H9 (cell line): ENCODE results near the gene PDHX. TPM values are rescaled to one million over a fixed set of nuclear protein-coding genes. Genes with fewer than 3 reads are reported as not detected.

ENCODE experiments used
- DNase-seq: peaks from one replicate; pipeline ENCODE4 v3.0.0-alpha.2; 2017
- H2AFZ ChIP-seq: one replicate; pipeline ENCODE4 v1.6.1; 2013; ENCODE audit warnings: mild to moderate bottlenecking, low read length, control low read depth, moderate library complexity
- H2AK5ac ChIP-seq: 2 replicates; pipeline ENCODE4 v1.6.1; 2013; ENCODE audit warnings: low read length, control low read depth, mixed read lengths; ENCODE audit not compliant: insufficient read length
- H2BK120ac ChIP-seq: one replicate; pipeline ENCODE4 v1.6.1; 2013; ENCODE audit warnings: low read depth, mild to moderate bottlenecking, low read length, control low read depth, inconsistent platforms; ENCODE audit not compliant: poor library complexity, severe bottlenecking
- H2BK12ac ChIP-seq: 2 replicates; pipeline ENCODE4 v1.6.1; 2013; ENCODE audit warnings: low read length, control low read depth, mixed read lengths, low read depth; ENCODE audit not compliant: insufficient read length
- H2BK15ac ChIP-seq: 2 replicates; pipeline ENCODE4 v1.6.1; 2013; ENCODE audit warnings: low read depth, low read length, control low read depth
- H2BK20ac ChIP-seq: one replicate; pipeline ENCODE4 v1.6.1; 2013; ENCODE audit warnings: low read depth, mild to moderate bottlenecking, low read length, control low read depth, inconsistent platforms; ENCODE audit not compliant: poor library complexity, severe bottlenecking
- H2BK5ac ChIP-seq: 2 replicates; pipeline ENCODE4 v1.6.1; 2013; ENCODE audit warnings: low read length, control low read depth, mixed read lengths; ENCODE audit not compliant: insufficient read length
- H3K14ac ChIP-seq: 2 replicates; pipeline ENCODE4 v1.6.1; 2013; ENCODE audit warnings: low read length, control low read depth; ENCODE audit not compliant: insufficient read depth
- H3K18ac ChIP-seq: 2 replicates; pipeline ENCODE4 v1.6.1; 2013; ENCODE audit warnings: low read depth, mild to moderate bottlenecking, mixed read lengths, low read length, control low read depth; ENCODE audit not compliant: insufficient read length
- H3K23ac ChIP-seq: 2 replicates; pipeline ENCODE4 v1.6.1; 2013; ENCODE audit warnings: low read length, control low read depth, mixed read lengths, low read depth; ENCODE audit not compliant: insufficient read length
- H3K23me2 ChIP-seq: 2 replicates; pipeline ENCODE4 v1.6.1; 2013; ENCODE audit warnings: low read depth, mild to moderate bottlenecking, mixed read lengths, low read length, control low read depth; ENCODE audit not compliant: insufficient read length, poor library complexity, severe bottlenecking
- H3K27ac ChIP-seq: 2 replicates; pipeline ENCODE4 v1.5.1; 2013; ENCODE audit warnings: low read length, control low read depth, mixed read lengths, low read depth; ENCODE audit not compliant: insufficient read length
- H3K27me3 ChIP-seq: 2 replicates; pipeline ENCODE4 v1.6.1; 2013; ENCODE audit warnings: low read length, control low read depth, inconsistent platforms; ENCODE audit not compliant: insufficient read depth
- H3K4ac ChIP-seq: 2 replicates; pipeline ENCODE4 v1.6.1; 2013; ENCODE audit warnings: low read depth, mild to moderate bottlenecking, control low read depth, inconsistent platforms, low read length, moderate library complexity
- H3K4me1 ChIP-seq: 2 replicates; pipeline ENCODE4 v1.6.1; 2013; ENCODE audit warnings: low read length, control low read depth, inconsistent platforms; ENCODE audit not compliant: insufficient read depth
- H3K4me2 ChIP-seq: 2 replicates; pipeline ENCODE4 v1.6.1; 2013; ENCODE audit warnings: low read length, control low read depth, mixed read lengths; ENCODE audit not compliant: insufficient read length, insufficient read depth
- H3K56ac ChIP-seq: 2 replicates; pipeline ENCODE4 v1.6.1; 2013; ENCODE audit warnings: low read depth, mild to moderate bottlenecking, mixed read lengths, low read length, control low read depth; ENCODE audit not compliant: insufficient read length
- H3K79me1 ChIP-seq: 2 replicates; pipeline ENCODE4 v1.6.1; 2013; ENCODE audit warnings: low read depth, mild to moderate bottlenecking, moderate library complexity, low read length, control low read depth, inconsistent platforms; ENCODE audit not compliant: insufficient read depth, poor library complexity, severe bottlenecking
- H3K79me2 ChIP-seq: 2 replicates; pipeline ENCODE4 v1.6.1; 2013; ENCODE audit warnings: low read length, control low read depth, inconsistent platforms; ENCODE audit not compliant: insufficient read depth
- H3K9ac ChIP-seq: 2 replicates; pipeline ENCODE4 v1.6.1; 2013; ENCODE audit warnings: low read length, control low read depth, mixed read lengths; ENCODE audit not compliant: insufficient read length; ENCODE audit errors: extremely low read depth
- H3K9me3 ChIP-seq: one replicate; pipeline ENCODE4 v1.6.1; 2013; ENCODE audit warnings: low read depth, low read length, inconsistent platforms; ENCODE audit not compliant: control insufficient read depth
- H3T11ph ChIP-seq: one replicate; pipeline ENCODE4 v1.6.1; 2013; ENCODE audit warnings: mild to moderate bottlenecking, low read length, control low read depth, inconsistent platforms
- H4K20me1 ChIP-seq: one replicate; pipeline ENCODE4 v1.6.1; 2013; ENCODE audit not compliant: control insufficient read depth, insufficient read length, insufficient read depth
- H4K5ac ChIP-seq: 2 replicates; pipeline ENCODE4 v1.6.1; 2013; ENCODE audit warnings: low read depth, mild to moderate bottlenecking, mixed read lengths, low read length, control low read depth; ENCODE audit not compliant: insufficient read length
- H4K8ac ChIP-seq: replicated peaks from 2 replicates; pipeline ENCODE4 v1.6.1; 2013; ENCODE audit warnings: low read length, control low read depth, mixed read lengths, low read depth; ENCODE audit not compliant: insufficient read length
- H4K91ac ChIP-seq: 2 replicates; pipeline ENCODE4 v1.6.1; 2013; ENCODE audit warnings: low read depth, mild to moderate bottlenecking, moderate library complexity, mixed read lengths, low read length, control low read depth; ENCODE audit not compliant: insufficient read length
- H3K27ac Mint-ChIP-seq, 3 experiments: 2 replicates in 2 of 3; 3 replicates in 1 of 3; pipeline ENCODE4 v1.8.0; 2020 to 2021; ENCODE audit warnings: mixed read lengths in 3 of 3, mild to moderate bottlenecking in 1 of 3, moderate library complexity in 1 of 3
- H3K27me3 Mint-ChIP-seq: 2 replicates; pipeline ENCODE4 v1.8.0; 2021; ENCODE audit warnings: low read depth, mild to moderate bottlenecking, moderate library complexity, mixed read lengths
- H3K36me3 Mint-ChIP-seq, 3 experiments: 2 replicates in 2 of 3; 3 replicates in 1 of 3; pipeline ENCODE4 v1.8.0; 2020 to 2021; ENCODE audit warnings: low read depth in 3 of 3, mixed read lengths in 3 of 3; ENCODE audit not compliant: insufficient read depth in 1 of 3
- H3K4me1 Mint-ChIP-seq, 2 experiments: 2 replicates each; pipeline ENCODE4 v1.8.0; 2020; ENCODE audit warnings: mixed read lengths in 2 of 2
- H3K4me3 Mint-ChIP-seq, 2 experiments: 2 replicates in 1 of 2; 3 replicates in 1 of 2; pipeline ENCODE4 v1.8.0; 2020 to 2021; ENCODE audit warnings: mild to moderate bottlenecking in 2 of 2, mixed read lengths in 2 of 2, moderate library complexity in 1 of 2
- H3K9me3 Mint-ChIP-seq, 2 experiments: 2 replicates in 1 of 2; 3 replicates in 1 of 2; pipeline ENCODE4 v1.8.0; 2020; ENCODE audit warnings: mild to moderate bottlenecking in 2 of 2, mixed read lengths in 2 of 2, moderate library complexity in 1 of 2
- CTCF ChIP-seq: fragments of 200-600 bp; sonication (generic); conservative IDR thresholded peaks from 3 replicates; pipeline ENCODE4 v1.8.0; 2021; ENCODE audit warnings: antibody characterized with exemption, mild to moderate bottlenecking
- WGBS: extraction: QIAGEN DNeasy Blood & Tissue Kit; methylation state at CpG from one replicate; pipeline ENCODE4 v1.1.7; 2013; ENCODE audit warnings: missing lambda C conversion rate, low lambda C conversion rate, mixed read lengths; ENCODE audit not compliant: insufficient read length; ENCODE audit errors: extremely low coverage; 5-methylcytosine and 5-hydroxymethylcytosine counted together
- total RNA-seq: library from RNA; stranded (reverse); gene quantifications from 2 replicates; pipeline ENCODE4 v1.2.1, GENCODE V29; 2021

PDHX gene
- total RNA-seq, 1 experiment from 2014 or later = 40.1 TPM

- H2BK20ac ChIP-seq = no peak overlapping the region
- Mint-ChIP-seq H3K4me3 (no peak overlapping the region), H3K27ac (no peak overlapping the region), H3K36me3 (0 out of 7 replicates have a peak, but pooled peaks cover 0 to 1% (median 0%) of the 10 kb centered on the region in 3 experiments), H3K4me1 (peaks cover 14 to 20% of the 10 kb centered on the region in 2 experiments), H3K27me3 (no peaks in the 10 kb centered on the region), H3K9me3 (no peaks in the 10 kb centered on the region)
- H3K4ac ChIP-seq = no peak overlapping the region
- H2BK120ac ChIP-seq = no peak overlapping the region
- H3K9me3 ChIP-seq = no peaks in the 10 kb centered on the region
- H4K5ac ChIP-seq = no peak overlapping the region
- H3K9ac ChIP-seq = no peak overlapping the region
- H3K4me1 ChIP-seq = no peaks in the 10 kb centered on the region; the same call in 1 of the 2 replicates
- no peak overlapping the region for H3K27ac ChIP-seq
- no peak overlapping the region for H2BK5ac ChIP-seq
- no peaks in the 10 kb centered on the region for H3K27me3 ChIP-seq
- H2BK15ac ChIP-seq = no peak overlapping the region
- H3K79me1 ChIP-seq = no peaks in the 10 kb centered on the region
- DNase-seq = no peak
- WGBS = no CpG with 5 or more reads among the region's 3 CpGs
- no peak overlapping the region for H3K4me2 ChIP-seq
- H3T11ph ChIP-seq = no peak overlapping the region
- no peaks in the 10 kb centered on the region for H3K23me2 ChIP-seq
- H2AFZ ChIP-seq = no peak overlapping the region
- H4K91ac ChIP-seq = no peak overlapping the region
- TF ChIP-seq CTCF = no peak
- no peak overlapping the region for H2AK5ac ChIP-seq
- no peak overlapping the region for H3K14ac ChIP-seq
- no peak overlapping the region for H3K56ac ChIP-seq
- no peak overlapping the region for H4K8ac ChIP-seq
- H3K79me2 ChIP-seq = peaks cover 2% of the 10 kb centered on the region; the same call in 1 of the 2 replicates
- no peaks in the 10 kb centered on the region for H4K20me1 ChIP-seq
- no peak overlapping the region for H3K23ac ChIP-seq
- H2BK12ac ChIP-seq = no peak overlapping the region
- H3K18ac ChIP-seq = no peak overlapping the region
These were observed 8.3 kb downstream of the PDHX start for GRCh38 chr11:34924714-34925113.
